H1 (cell line): Measurements from ENCODE around the gene KLHL29. TPM values are rescaled to one million over a fixed set of nuclear protein-coding genes. Genes with fewer than 3 reads are reported as not detected.

Source experiments
- ASH2L ChIP-seq: fragments of 200-600, 300-600 bp; sonication (generic); IDR thresholded peaks from one replicate; pipeline ENCODE4 v1.7.1; 2017; ENCODE audit warnings: low read length
- CBX8 ChIP-seq: fragments of 300-800, 300-1000 bp; sonication (generic); IDR thresholded peaks from 2 replicates; pipeline ENCODE4 v1.7.1; 2016; ENCODE audit warnings: low read depth, low read length, borderline replicate concordance
- JUND ChIP-seq: IDR thresholded peaks from 2 replicates; pipeline ENCODE4 v1.6.1; 2011; ENCODE audit warnings: mild to moderate bottlenecking, improper control_type of control experiment, low read length
- SP4 ChIP-seq: IDR thresholded peaks from 2 replicates; pipeline ENCODE4 v1.6.1; 2012; ENCODE audit warnings: low read length, inconsistent platforms
- TAF7 ChIP-seq: optimal IDR thresholded peaks from 2 replicates; pipeline ENCODE3; 2011; ENCODE audit warnings: low read depth, mild to moderate bottlenecking, inconsistent platforms, low read length, moderate library complexity, borderline replicate concordance
- TBP ChIP-seq: IDR thresholded peaks from 2 replicates; pipeline ENCODE4 v1.6.1; 2011; ENCODE audit warnings: low read depth, low read length, improper control_type of control experiment
- TCF12 ChIP-seq: IDR thresholded peaks from 2 replicates; pipeline ENCODE4 v1.6.1; 2011; ENCODE audit warnings: low read depth, mild to moderate bottlenecking, low read length
- YY1 ChIP-seq: IDR thresholded peaks from 2 replicates; pipeline ENCODE4 v1.6.1; 2011; ENCODE audit warnings: low read depth, mild to moderate bottlenecking, low read length
- ZNF274 ChIP-seq: IDR thresholded peaks from 2 replicates; pipeline ENCODE4 v1.7.0; 2012; ENCODE audit warnings: low read length, borderline replicate concordance; ENCODE audit errors: extremely low read depth
- polyA plus RNA-seq, 7 experiments: library from polyadenylated mRNA; depleted of rRNA in 3 of 7; stranded (reverse) in 5 of 7; unstranded in 2 of 7; fragments of >200 nt in 5 of 7; fragments of 200-250 nt in 2 of 7; gene quantifications; 1 replicate in 5 of 7; 2 replicates in 1 of 7; 4 replicates in 1 of 7; pipeline versions ENCODE4 v1.2.1 to v1.2.3, GENCODE V29; 2011 to 2013; ENCODE audit warnings: missing spikeins in 2 of 7, mixed read lengths in 2 of 7
- total RNA-seq: library from RNA; stranded (reverse); fragmentation: NEBNext Ultra II Directional; extraction: Animal tissue kit (Norgen Biotek cat#: 25700); gene quantifications from 2 replicates; pipeline ENCODE4 v1.2.1, GENCODE V29; 2021

The KLHL29 gene
- total and polyA plus RNA-seq, 2 of the 8 experiments (the other 6 are each of a cell fraction or from before 2014, with no cell fraction given), result 1.1 to 4.7 TPM

- TF ChIP-seq TBP (no peak), SP4 (no peak), TAF7 (no peak), JUND (no peak), TCF12 (no peak), ASH2L (no peak), ZNF274 (no peak), CBX8 (no peak), YY1 (no peak)
Observed at GRCh38 chr2:23629772-23630480, 244.9 kb downstream of the KLHL29 start (continued).
